HEK293 (cell line): ENCODE measurements around the gene ZNF469.

Experiments used
- CTCF ChIA-PET: fragments of 350-600 bp; formaldehyde crosslinking; extraction: SDS; loops from one replicate; lab custom pipeline; 2021; ENCODE audit warnings: antibody characterized with exemption; lab: Yijun Ruan, JAX
- POLR2A ChIA-PET: fragments of 300-600 bp; formaldehyde crosslinking; extraction: SDS; loops from one replicate; lab custom pipeline; 2020; ENCODE audit warnings: antibody characterized with exemption, inconsistent platforms; lab: Yijun Ruan, JAX
- H3K27ac ChIP-seq: fragments of 200-500 bp; sonication (Bioruptor generic); 2 replicates; pipeline ENCODE4 v1.5.1; 2014; ENCODE audit warnings: low read depth, low read length, control low read depth, inconsistent platforms; ENCODE audit errors: extremely low read depth
- H3K36me3 ChIP-seq, 2 experiments: fragments of 200-500 bp in 1 of 2; sonication (Bioruptor generic) in 1 of 2; 1 replicate in 1 of 2; 2 replicates in 1 of 2; pipeline ENCODE4 v1.5.1; 2014 to 2017; ENCODE audit warnings: inconsistent platforms in 2 of 2, low read length in 2 of 2; ENCODE audit not compliant: control insufficient read depth in 2 of 2, insufficient read depth in 1 of 2
- H3K4me1 ChIP-seq: fragments of 200-500 bp; sonication (Bioruptor generic); 2 replicates; pipeline ENCODE4 v1.5.1; 2014; ENCODE audit warnings: mild to moderate bottlenecking, low read length, inconsistent platforms; ENCODE audit not compliant: control insufficient read depth, insufficient read depth
- H3K4me3 ChIP-seq: 2 replicates; pipeline ENCODE4 v1.5.1; 2011; ENCODE audit warnings: low read depth, mild to moderate bottlenecking, control low read depth, low read length, moderate library complexity
- H3K9me3 ChIP-seq: fragments of 200-500 bp; sonication (Bioruptor generic); 2 replicates; pipeline ENCODE4 v1.5.1; 2014; ENCODE audit warnings: low read depth, low read length, inconsistent platforms; ENCODE audit not compliant: control insufficient read depth, insufficient read depth
- MYNN ChIP-seq: fragments of 450-650 bp; formaldehyde crosslinking; IDR thresholded peaks from 2 replicates; pipeline ENCODE4 v1.5.1; 2016; ENCODE audit warnings: missing biosample characterization, missing genetic modification characterization, borderline replicate concordance
- SCRT2 ChIP-seq: fragments of 450-650 bp; formaldehyde crosslinking; IDR thresholded peaks from 2 replicates; pipeline ENCODE4 v1.5.1; 2016; ENCODE audit warnings: missing biosample characterization, missing genetic modification characterization
- ZBTB1 ChIP-seq: fragments of 450-650 bp; formaldehyde crosslinking; IDR thresholded peaks from 2 replicates; pipeline ENCODE4 v1.5.1; 2016; ENCODE audit warnings: missing biosample characterization, missing genetic modification characterization
- ZBTB17 ChIP-seq: fragments of 450-650 bp; formaldehyde crosslinking; IDR thresholded peaks from 2 replicates; pipeline ENCODE4 v1.5.1; 2016; ENCODE audit warnings: missing biosample characterization, missing genetic modification characterization
- ZEB2 ChIP-seq: fragments of 450-650 bp; formaldehyde crosslinking; IDR thresholded peaks from 2 replicates; pipeline ENCODE4 v1.5.1; 2016; ENCODE audit warnings: missing biosample characterization, missing genetic modification characterization
- ZFP69B ChIP-seq: fragments of 450-650 bp; formaldehyde crosslinking; IDR thresholded peaks from 2 replicates; pipeline ENCODE4 v1.5.1; 2016; ENCODE audit warnings: missing biosample characterization, missing genetic modification characterization
- ZNF112 ChIP-seq: fragments of 450-650 bp; formaldehyde crosslinking; IDR thresholded peaks from 2 replicates; pipeline ENCODE4 v1.5.0; 2017; ENCODE audit warnings: missing biosample characterization, missing genetic modification characterization
- ZNF157 ChIP-seq: fragments of 450-650 bp; formaldehyde crosslinking; IDR thresholded peaks from 2 replicates; pipeline ENCODE4 v1.5.1; 2016; ENCODE audit warnings: missing biosample characterization, missing genetic modification characterization
- ZNF292 ChIP-seq: fragments of 450-650 bp; formaldehyde crosslinking; IDR thresholded peaks from 2 replicates; pipeline ENCODE4 v1.5.1; 2016; ENCODE audit warnings: low read depth, missing biosample characterization, missing genetic modification characterization, borderline replicate concordance
- ZNF37A ChIP-seq: fragments of 450-650 bp; IDR thresholded peaks from 2 replicates; pipeline ENCODE4 v1.5.1; 2018; ENCODE audit warnings: missing biosample characterization, missing genetic modification characterization
- ZNF423 ChIP-seq: fragments of 450-650 bp; formaldehyde crosslinking; IDR thresholded peaks from 2 replicates; pipeline ENCODE4 v1.5.1; 2016; ENCODE audit warnings: missing biosample characterization, missing genetic modification characterization
- ZNF521 ChIP-seq: fragments of 450-650 bp; formaldehyde crosslinking; IDR thresholded peaks from 2 replicates; pipeline ENCODE4 v1.5.1; 2017; ENCODE audit warnings: missing biosample characterization, mild to moderate bottlenecking, missing genetic modification characterization
- ZNF548 ChIP-seq: fragments of 450-650 bp; formaldehyde crosslinking; IDR thresholded peaks from 2 replicates; pipeline ENCODE4 v1.5.1; 2016; ENCODE audit warnings: missing biosample characterization, missing genetic modification characterization
- ZNF561 ChIP-seq: fragments of 450-650 bp; IDR thresholded peaks from 2 replicates; pipeline ENCODE4 v1.5.1; 2018; ENCODE audit warnings: missing biosample characterization, missing genetic modification characterization, borderline replicate concordance
- ZNF76 ChIP-seq: fragments of 450-650 bp; formaldehyde crosslinking; IDR thresholded peaks from 2 replicates; pipeline ENCODE4; 2016; ENCODE audit warnings: low read depth, missing biosample characterization, missing genetic modification characterization, borderline replicate concordance
- ZNF785 ChIP-seq: fragments of 450-650 bp; formaldehyde crosslinking; IDR thresholded peaks from 2 replicates; pipeline ENCODE4 v1.5.1; 2016; ENCODE audit warnings: missing biosample characterization, missing genetic modification characterization
- TF ChIP-seq, protein P1 (sequence below): fragments of 450-650 bp; formaldehyde crosslinking; IDR thresholded peaks from 2 replicates; pipeline ENCODE4 v1.5.1; 2016; ENCODE audit warnings: missing biosample characterization, missing genetic modification characterization, borderline replicate concordance
- TF ChIP-seq, protein P2 (sequence below): fragments of 450-650 bp; formaldehyde crosslinking; IDR thresholded peaks from 2 replicates; pipeline ENCODE4 v1.5.1; 2016; ENCODE audit warnings: missing biosample characterization, missing genetic modification characterization
- TF ChIP-seq, protein P3 (sequence below): fragments of 450-650 bp; formaldehyde crosslinking; IDR thresholded peaks from 2 replicates; pipeline ENCODE4 v1.5.1; 2016; ENCODE audit warnings: missing biosample characterization, missing genetic modification characterization

Gene ZNF469

DNA sequence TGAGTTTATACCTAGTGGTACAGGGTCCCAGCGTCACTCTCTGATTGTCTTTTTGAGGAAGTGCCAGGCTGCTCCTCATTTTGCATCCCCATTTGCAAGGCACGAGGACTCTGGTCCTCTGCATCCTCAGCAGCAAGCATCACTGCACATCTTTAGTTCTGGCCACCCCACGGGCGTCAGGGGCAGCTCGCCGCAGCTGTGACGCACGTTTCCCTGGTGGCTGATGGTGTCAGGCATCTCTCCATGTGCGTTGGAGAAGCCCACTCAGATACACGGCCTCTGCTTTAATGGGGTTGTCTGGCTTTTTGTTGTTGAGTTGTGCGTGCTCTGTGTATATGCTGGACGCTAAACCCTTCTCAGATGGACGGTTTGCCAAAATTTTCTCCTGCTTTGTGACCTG is 45.2 kb upstream of the ZNF469 start (continued):
- TF ChIP-seq, protein P1, sequence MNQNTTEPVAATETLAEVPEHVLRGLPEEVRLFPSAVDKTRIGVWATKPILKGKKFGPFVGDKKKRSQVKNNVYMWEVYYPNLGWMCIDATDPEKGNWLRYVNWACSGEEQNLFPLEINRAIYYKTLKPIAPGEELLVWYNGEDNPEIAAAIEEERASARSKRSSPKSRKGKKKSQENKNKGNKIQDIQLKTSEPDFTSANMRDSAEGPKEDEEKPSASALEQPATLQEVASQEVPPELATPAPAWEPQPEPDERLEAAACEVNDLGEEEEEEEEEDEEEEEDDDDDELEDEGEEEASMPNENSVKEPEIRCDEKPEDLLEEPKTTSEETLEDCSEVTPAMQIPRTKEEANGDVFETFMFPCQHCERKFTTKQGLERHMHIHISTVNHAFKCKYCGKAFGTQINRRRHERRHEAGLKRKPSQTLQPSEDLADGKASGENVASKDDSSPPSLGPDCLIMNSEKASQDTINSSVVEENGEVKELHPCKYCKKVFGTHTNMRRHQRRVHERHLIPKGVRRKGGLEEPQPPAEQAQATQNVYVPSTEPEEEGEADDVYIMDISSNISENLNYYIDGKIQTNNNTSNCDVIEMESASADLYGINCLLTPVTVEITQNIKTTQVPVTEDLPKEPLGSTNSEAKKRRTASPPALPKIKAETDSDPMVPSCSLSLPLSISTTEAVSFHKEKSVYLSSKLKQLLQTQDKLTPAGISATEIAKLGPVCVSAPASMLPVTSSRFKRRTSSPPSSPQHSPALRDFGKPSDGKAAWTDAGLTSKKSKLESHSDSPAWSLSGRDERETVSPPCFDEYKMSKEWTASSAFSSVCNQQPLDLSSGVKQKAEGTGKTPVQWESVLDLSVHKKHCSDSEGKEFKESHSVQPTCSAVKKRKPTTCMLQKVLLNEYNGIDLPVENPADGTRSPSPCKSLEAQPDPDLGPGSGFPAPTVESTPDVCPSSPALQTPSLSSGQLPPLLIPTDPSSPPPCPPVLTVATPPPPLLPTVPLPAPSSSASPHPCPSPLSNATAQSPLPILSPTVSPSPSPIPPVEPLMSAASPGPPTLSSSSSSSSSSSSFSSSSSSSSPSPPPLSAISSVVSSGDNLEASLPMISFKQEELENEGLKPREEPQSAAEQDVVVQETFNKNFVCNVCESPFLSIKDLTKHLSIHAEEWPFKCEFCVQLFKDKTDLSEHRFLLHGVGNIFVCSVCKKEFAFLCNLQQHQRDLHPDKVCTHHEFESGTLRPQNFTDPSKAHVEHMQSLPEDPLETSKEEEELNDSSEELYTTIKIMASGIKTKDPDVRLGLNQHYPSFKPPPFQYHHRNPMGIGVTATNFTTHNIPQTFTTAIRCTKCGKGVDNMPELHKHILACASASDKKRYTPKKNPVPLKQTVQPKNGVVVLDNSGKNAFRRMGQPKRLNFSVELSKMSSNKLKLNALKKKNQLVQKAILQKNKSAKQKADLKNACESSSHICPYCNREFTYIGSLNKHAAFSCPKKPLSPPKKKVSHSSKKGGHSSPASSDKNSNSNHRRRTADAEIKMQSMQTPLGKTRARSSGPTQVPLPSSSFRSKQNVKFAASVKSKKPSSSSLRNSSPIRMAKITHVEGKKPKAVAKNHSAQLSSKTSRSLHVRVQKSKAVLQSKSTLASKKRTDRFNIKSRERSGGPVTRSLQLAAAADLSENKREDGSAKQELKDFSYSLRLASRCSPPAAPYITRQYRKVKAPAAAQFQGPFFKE (tag by site-specific recombination): no peak

DNA sequence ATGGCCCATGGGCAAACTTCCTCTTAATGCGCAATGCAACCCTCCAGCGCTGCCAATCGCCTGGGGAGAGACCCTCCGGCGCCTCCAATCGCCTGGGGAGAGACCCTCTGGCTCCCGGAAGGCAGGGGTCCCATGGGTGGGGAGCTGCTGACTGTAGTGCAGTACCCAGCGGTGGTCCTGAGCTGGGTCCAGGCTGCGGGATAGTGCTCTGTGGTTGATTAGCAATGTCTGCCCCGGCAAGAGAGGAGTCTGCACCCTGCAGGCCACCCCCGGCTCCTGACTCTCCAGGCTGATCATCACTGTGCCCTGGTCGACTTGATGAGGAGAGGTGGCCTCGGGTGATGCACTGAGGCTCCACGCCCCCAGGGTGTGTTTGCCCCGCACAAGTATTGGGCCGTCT is 44.6 kb upstream of the ZNF469 start:
- H3K4me1 ChIP-seq: no peaks in the 10 kb centered on the region
- no peaks in the 10 kb centered on the region for H3K9me3 ChIP-seq
- H3K36me3 ChIP-seq: no peaks in the 10 kb centered on the region
- ChIA-PET CTCF (interaction anchor here (0.6 kb wide), 1 partner anchor 46 kb away, joined by 3 read pairs; no protein-coding TSS in a partner anchor), POLR2A (no interaction called here)
- H3K4me3 ChIP-seq: no peak overlapping the region
- H3K27ac ChIP-seq: no peak overlapping the region
- TF ChIP-seq ZBTB17 (tag by site-specific recombination): 0 out of 2 replicates have a peak, but pooled peaks have one; percentile 22
- no peak for TF ChIP-seq ZNF112 (tag by site-specific recombination)
- TF ChIP-seq, protein P2, sequence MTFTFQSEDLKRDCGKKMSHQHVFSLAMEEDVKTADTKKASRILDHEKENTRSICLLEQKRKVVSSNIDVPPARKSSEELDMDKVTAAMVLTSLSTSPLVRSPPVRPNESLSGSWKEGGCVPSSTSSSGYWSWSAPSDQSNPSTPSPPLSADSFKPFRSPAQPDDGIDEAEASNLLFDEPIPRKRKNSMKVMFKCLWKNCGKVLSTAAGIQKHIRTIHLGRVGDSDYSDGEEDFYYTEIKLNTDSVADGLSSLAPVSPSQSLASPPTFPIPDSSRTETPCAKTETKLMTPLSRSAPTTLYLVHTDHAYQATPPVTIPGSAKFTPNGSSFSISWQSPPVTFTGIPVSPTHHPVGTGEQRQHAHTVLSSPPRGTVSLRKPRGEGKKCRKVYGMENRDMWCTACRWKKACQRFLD (tag by site-specific recombination): no peak

DNA sequence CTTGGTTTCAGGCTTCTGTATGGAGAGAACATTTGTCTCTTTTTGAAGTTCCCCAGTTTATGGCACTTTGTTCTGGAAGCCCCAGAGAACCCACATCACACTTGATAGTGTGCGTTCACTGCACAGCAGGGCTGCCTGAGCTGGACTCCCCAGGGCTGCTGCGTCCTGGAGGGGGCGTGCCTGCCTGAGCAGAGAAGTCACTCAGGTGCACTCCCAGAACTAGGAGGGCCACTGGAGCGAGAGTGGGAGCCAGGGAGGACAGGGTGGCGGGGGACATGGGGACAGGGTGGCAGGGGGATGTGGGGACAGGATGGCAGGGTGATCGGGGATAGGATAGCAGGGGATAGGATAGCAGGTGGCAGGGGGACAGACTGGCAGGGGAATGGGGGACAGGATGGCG is 43.9 kb upstream of the ZNF469 start:
- H3K9me3 ChIP-seq: no peaks in the 10 kb centered on the region
- CTCF ChIA-PET: no interaction called here
- no peaks in the 10 kb centered on the region for H3K4me1 ChIP-seq
- POLR2A ChIA-PET: no interaction called here
- H3K36me3 ChIP-seq: no peaks in the 10 kb centered on the region
- H3K27ac ChIP-seq: no peak overlapping the region
- no peak overlapping the region for H3K4me3 ChIP-seq
- TF ChIP-seq ZEB2 (tag by site-specific recombination) (no peak), ZNF521 (tag by site-specific recombination) (no peak), MYNN (tag by site-specific recombination) (no peak), ZNF548 (tag by site-specific recombination) (no peak), ZNF76 (tag by site-specific recombination) (no peak), SCRT2 (tag by site-specific recombination) (no peak), ZNF423 (tag by site-specific recombination) (no peak), ZNF37A (tag by site-specific recombination) (no peak), ZNF157 (tag by site-specific recombination) (no peak), ZNF785 (tag by site-specific recombination) (no peak), ZNF292 (tag by site-specific recombination) (no peak), ZFP69B (tag by site-specific recombination) (no peak), ZNF561 (tag by site-specific recombination) (no peak), ZBTB1 (tag by site-specific recombination) (no peak)
- TF ChIP-seq, protein P1 (tag by site-specific recombination): no peak
- TF ChIP-seq, protein P3, sequence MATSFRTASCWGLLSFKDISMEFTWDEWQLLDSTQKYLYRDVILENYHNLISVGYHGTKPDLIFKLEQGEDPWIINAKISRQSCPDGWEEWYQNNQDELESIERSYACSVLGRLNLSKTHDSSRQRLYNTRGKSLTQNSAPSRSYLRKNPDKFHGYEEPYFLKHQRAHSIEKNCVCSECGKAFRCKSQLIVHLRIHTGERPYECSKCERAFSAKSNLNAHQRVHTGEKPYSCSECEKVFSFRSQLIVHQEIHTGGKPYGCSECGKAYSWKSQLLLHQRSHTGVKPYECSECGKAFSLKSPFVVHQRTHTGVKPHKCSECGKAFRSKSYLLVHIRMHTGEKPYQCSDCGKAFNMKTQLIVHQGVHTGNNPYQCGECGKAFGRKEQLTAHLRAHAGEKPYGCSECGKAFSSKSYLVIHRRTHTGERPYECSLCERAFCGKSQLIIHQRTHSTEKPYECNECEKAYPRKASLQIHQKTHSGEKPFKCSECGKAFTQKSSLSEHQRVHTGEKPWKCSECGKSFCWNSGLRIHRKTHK (tag by site-specific recombination): no peak
